Duodenal mucosa (tissue), 2 donors: ENCODE measurements around the gene SRSF3.
"Not testable (repeated sequence)": the region's sequence is repeated elsewhere in the genome, so short reads cannot be mapped to it uniquely, and the experiment has no call there.

Experiments
- H3K27ac ChIP-seq: one replicate; pipeline ENCODE4 v1.7.0; 2013; ENCODE audit warnings: low read depth, low read length
- H3K27me3 ChIP-seq, 2 donors: one replicate each; pipeline ENCODE4 v1.7.0; 2013; ENCODE audit warnings: low read length in 2 of 2, control low read depth in 1 of 2; ENCODE audit not compliant: insufficient read depth in 2 of 2, control insufficient read depth in 1 of 2
- H3K36me3 ChIP-seq, 2 donors: one replicate each; pipeline ENCODE4 v1.7.0; 2013; ENCODE audit warnings: low read length in 2 of 2, control low read depth in 1 of 2; ENCODE audit not compliant: insufficient read depth in 2 of 2, control insufficient read depth in 1 of 2
- H3K4me1 ChIP-seq, 2 donors: one replicate each; pipeline ENCODE4 v1.7.0; 2013; ENCODE audit warnings: low read length in 2 of 2, control low read depth in 1 of 2; ENCODE audit not compliant: insufficient read depth in 2 of 2, control insufficient read depth in 1 of 2
- H3K4me3 ChIP-seq, 2 donors: one replicate each; pipeline ENCODE4 v1.7.0; 2013; ENCODE audit warnings: low read length in 2 of 2, low read depth in 1 of 2
- H3K9ac ChIP-seq, 2 donors: one replicate each; pipeline ENCODE4 v1.7.0; 2013; ENCODE audit warnings: low read length in 2 of 2, low read depth in 1 of 2
- H3K9me3 ChIP-seq, 2 donors: one replicate each; pipeline ENCODE4 v1.7.0; 2013; ENCODE audit warnings: low read length in 2 of 2, control low read depth in 1 of 2; ENCODE audit not compliant: control insufficient read depth in 1 of 2

The SRSF3 gene

GRCh38 chr6:36610956-36611336 is 16.8 kb downstream of the SRSF3 start:
- Histone ChIP-seq H3K36me3 (peaks cover 17 to 49% of the 10 kb centered on the region in 2 donors), H3K9ac (no peak overlapping the region)

GRCh38 chr6:36611679-36612078 is 17.5 kb downstream of the SRSF3 start:
- not testable (repeated sequence) for H3K27me3 ChIP-seq, H3K9ac ChIP-seq, H3K27ac ChIP-seq, H3K4me3 ChIP-seq, H3K9me3 ChIP-seq
- Histone ChIP-seq H3K4me1 (peaks cover 36% of the 10 kb centered on the region in 2 donors), H3K36me3 (peaks cover 17 to 45% of the 10 kb centered on the region in 2 donors)

More at GRCh38 chr6:36610956-36611336, 16.8 kb downstream of the SRSF3 start:
- no peak overlapping the region for H3K4me3 ChIP-seq
- H3K27ac ChIP-seq = no peak overlapping the region
- peaks cover 37 to 40% of the 10 kb centered on the region in 2 donors for H3K4me1 ChIP-seq
- no peaks in the 10 kb centered on the region for H3K9me3 ChIP-seq
- no peaks in the 10 kb centered on the region for H3K27me3 ChIP-seq

- H3K4me3 ChIP-seq = no peak overlapping the region
- no peaks in the 10 kb centered on the region for H3K9me3 ChIP-seq
- peaks cover 36% of the 10 kb centered on the region in 2 donors for H3K4me1 ChIP-seq
- peaks cover 17 to 40% of the 10 kb centered on the region in 2 donors for H3K36me3 ChIP-seq
- no peaks in the 10 kb centered on the region for H3K27me3 ChIP-seq
- H3K9ac ChIP-seq = no peak overlapping the region
- H3K27ac ChIP-seq = no peak overlapping the region
These were observed 18.0 kb downstream of the SRSF3 start for GRCh38 chr6:36612101-36612625.

GRCh38 chr6:36613200-36613995 is 19.2 kb downstream of the SRSF3 start:
- no peak overlapping the region for H3K27ac ChIP-seq
- peaks cover 27 to 33% of the 10 kb centered on the region in 2 donors for H3K4me1 ChIP-seq
- H3K9me3 ChIP-seq = no peaks in the 10 kb centered on the region
- no peak overlapping the region for H3K4me3 ChIP-seq
- peaks cover 13 to 30% of the 10 kb centered on the region in 2 donors for H3K36me3 ChIP-seq
- no peak overlapping the region for H3K9ac ChIP-seq
- H3K27me3 ChIP-seq = no peaks in the 10 kb centered on the region

GRCh38 chr6:36615018-36615761 is 21.0 kb downstream of the SRSF3 start:
- Histone ChIP-seq H3K27me3 (no peaks in the 10 kb centered on the region), H3K4me1 (peaks cover 14 to 24% of the 10 kb centered on the region in 2 donors), H3K9me3 (no peaks in the 10 kb centered on the region), H3K9ac (no peak overlapping the region), H3K36me3 (peaks cover 5 to 27% of the 10 kb centered on the region in 2 donors), H3K27ac (no peak overlapping the region), H3K4me3 (no peak overlapping the region)

GRCh38 chr6:36616893-36617521 is 22.8 kb downstream of the SRSF3 start:
- H3K27ac ChIP-seq = peak overlapping the region; percentile 48
- H3K4me3 ChIP-seq = peak overlapping the region in 1 of 2 donors; percentile 2
- no peaks in the 10 kb centered on the region for H3K27me3 ChIP-seq
- H3K4me1 ChIP-seq = peaks cover 23 to 26% of the 10 kb centered on the region in 2 donors
- H3K9me3 ChIP-seq = no peaks in the 10 kb centered on the region
- peaks cover 2 to 15% of the 10 kb centered on the region in 2 donors for H3K36me3 ChIP-seq
- peak overlapping the region; percentile 47 to 57 for H3K9ac ChIP-seq

- no peaks in the 10 kb centered on the region for H3K9me3 ChIP-seq
- no peak overlapping the region for H3K27ac ChIP-seq
- H3K4me1 ChIP-seq = peaks cover 38 to 42% of the 10 kb centered on the region in 2 donors
- no peak overlapping the region for H3K4me3 ChIP-seq
- peaks cover 0 to under 1% of the 10 kb centered on the region in 2 donors for H3K36me3 ChIP-seq
- H3K27me3 ChIP-seq = no peaks in the 10 kb centered on the region
- no peak overlapping the region for H3K9ac ChIP-seq
These were observed 24.5 kb downstream of the SRSF3 start for GRCh38 chr6:36618366-36619355.

GRCh38 chr6:36621371-36621855 is 27.3 kb downstream of the SRSF3 start:
- no peak overlapping the region for H3K9ac ChIP-seq

GRCh38 chr6:36622901-36623546 is 28.9 kb downstream of the SRSF3 start:
- no peaks in the 10 kb centered on the region for H3K27me3 ChIP-seq
- H3K9me3 ChIP-seq = no peaks in the 10 kb centered on the region
- H3K36me3 ChIP-seq = no peaks in the 10 kb centered on the region
- H3K9ac ChIP-seq = peak overlapping the region; percentile 39 to 44
- no peak overlapping the region for H3K27ac ChIP-seq
- H3K4me1 ChIP-seq = peaks cover 53% of the 10 kb centered on the region in 2 donors
- H3K4me3 ChIP-seq = no peak overlapping the region

More at GRCh38 chr6:36621371-36621855, 27.3 kb downstream of the SRSF3 start:
- Histone ChIP-seq H3K4me1 (peaks cover 56 to 58% of the 10 kb centered on the region in 2 donors), H3K36me3 (no peaks in the 10 kb centered on the region), H3K27me3 (no peaks in the 10 kb centered on the region), H3K9me3 (no peaks in the 10 kb centered on the region), H3K4me3 (no peak overlapping the region), H3K27ac (no peak overlapping the region)
